NK-92 (cell line): ENCODE measurements around the gene FAM13C.

Experiments
- DNase-seq: peaks from one replicate; lab custom pipeline; 2025; ENCODE audit not compliant: unreplicated experiment; lab: John Stamatoyannopoulos, UW

The FAM13C gene

GRCh38 chr10:59362959-59363381, 621 bp upstream of the FAM13C start:
- DNase-seq = no peak

- DNase-seq = no peak
These were observed 646 bp downstream of the FAM13C start for GRCh38 chr10:59361663-59362143.

- DNase-seq = no peak
These were observed 1.5 kb downstream of the FAM13C start for GRCh38 chr10:59360605-59361405.

DNA sequence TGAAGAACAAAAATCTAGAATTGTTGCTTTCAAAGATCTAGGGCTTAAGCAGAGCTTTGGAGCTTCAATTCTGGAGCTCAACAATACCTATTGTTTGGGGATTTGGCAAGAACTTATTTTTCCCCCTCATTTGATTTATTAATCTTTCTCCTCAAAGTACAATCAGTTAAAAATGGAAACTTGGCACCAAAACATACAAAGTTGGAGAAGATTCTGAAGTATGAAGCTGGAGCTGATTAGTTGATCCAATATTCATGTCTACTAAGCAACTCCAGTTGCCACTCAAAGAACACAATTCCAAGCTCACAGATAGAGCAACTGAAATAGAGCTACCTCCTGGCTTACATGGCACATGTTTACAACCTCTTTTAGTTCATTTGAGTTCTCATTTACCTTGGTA, 3.8 kb downstream of the FAM13C start:
- no peak for DNase-seq

DNA sequence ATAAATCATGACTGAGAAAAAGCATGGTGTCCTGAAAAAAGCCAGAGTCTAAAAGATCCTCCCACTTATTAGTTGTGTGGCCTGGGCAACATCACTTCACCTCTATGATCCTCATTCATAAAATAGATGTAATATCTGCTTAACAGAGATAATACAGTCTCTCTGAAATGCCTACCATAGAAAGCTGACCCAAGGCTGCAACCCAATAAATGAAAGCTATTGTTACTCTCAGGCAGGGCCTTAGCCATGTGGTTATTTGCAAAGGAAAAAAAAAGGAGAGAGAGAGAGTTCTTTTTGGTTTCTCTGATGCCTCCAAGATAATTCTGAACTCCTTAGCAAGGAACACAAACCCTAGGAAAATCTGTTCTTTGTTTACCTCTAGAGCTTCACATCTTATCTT, 7.9 kb downstream of the FAM13C start:
- DNase-seq = no peak

DNA sequence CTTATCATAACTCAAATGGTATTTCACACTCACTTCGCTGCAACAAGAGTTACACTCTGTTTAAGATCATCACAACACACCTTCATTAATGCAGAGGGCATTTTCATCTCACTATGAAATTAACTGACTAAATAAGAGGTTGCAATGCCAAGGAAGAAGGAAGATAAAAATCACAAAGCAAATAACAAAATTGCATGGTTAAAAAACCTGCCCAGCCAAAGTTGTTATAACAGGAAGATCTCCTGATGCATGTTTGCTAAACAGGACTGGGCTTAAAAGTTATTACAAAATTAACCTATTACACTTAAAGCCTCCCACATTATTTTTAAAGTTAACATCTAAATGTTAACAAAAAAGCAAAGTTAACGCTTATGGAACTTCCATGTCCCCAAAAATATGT, 11.8 kb downstream of the FAM13C start:
- DNase-seq = no peak

GRCh38 chr10:59346321-59346720, 16.0 kb downstream of the FAM13C start:
- DNase-seq = no peak

GRCh38 chr10:59342723-59343122, 19.6 kb downstream of the FAM13C start:
- DNase-seq = no peak

DNA sequence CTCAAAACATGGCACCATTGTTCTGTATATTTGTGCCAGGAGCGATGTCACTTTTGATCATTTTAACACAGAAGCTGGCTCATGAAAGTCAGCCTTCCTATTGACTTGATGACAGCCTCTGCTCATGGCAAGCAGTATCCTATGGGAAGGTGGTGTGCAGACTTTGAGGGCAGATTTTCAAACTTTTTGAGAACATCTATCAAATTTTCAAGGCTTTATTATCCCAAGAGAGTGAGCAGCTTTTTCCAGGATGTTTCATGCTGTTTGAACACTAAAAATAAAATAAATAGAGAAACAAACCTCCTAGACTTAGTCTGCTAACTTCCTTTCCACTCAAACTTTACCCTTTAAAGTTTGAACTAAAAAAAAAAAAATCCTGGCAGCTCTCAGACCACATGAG, 20.3 kb downstream of the FAM13C start:
- no peak for DNase-seq

DNA sequence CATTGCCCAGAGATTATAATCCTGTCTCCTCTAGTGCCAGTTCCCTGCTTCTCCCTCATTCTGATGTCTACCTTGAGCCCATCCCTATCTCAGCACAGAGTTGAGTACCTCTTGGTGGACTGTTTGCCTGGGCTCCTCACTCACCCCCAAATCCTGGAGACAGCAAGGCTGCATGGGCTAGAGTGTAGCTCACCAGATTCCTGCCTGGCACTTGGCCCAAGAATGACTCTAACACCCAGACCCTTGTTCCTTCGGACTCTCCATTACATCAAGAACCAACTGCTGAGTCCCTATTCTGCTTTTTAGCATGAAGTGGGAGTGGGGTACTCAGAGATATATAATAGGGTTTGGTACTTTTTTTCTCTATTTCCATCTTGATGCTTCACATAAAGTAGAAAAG, 22.1 kb downstream of the FAM13C start:
- DNase-seq = no peak

DNA sequence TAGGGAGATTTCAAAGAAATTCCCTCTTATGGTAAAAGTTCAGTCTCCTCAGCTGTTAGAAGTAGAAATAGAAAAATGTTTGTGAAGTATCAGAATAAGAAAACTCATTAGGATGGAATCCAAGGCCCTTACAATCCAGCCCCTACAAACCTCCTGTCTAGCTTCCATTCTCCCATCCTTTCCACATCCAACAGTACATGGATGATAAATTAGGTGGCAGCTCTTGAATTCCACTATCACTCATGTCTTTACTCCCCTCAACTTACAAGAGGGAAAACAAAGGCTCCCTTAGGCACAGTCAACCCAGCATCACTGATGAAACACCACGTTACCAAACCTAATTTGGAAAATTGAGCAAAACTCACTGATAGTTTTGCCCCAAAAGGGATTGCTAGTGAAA, 23.0 kb downstream of the FAM13C start:
- no peak for DNase-seq

DNA sequence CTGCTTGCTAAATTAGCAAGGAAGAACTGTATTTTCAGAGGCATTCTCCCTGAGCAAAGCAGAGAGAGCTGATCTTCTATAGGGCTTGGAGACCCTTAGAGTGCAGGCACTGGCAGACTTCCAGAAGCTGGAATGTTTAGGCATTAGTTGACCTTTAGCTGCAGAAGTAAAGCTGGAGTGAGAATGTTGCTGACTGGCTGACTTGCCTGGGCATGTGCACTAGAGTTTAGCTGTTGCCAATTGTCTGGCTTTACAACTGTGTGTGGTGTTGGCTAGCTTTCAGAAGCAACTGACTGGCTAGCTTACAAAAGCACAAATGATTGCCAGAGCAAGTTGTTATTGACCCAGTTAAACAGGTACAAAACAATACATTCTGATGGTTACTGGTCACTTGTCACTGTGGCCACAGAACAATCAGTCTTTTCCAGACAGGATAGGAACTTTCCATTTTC, 25.1 kb downstream of the FAM13C start:
- DNase-seq = no peak

DNA sequence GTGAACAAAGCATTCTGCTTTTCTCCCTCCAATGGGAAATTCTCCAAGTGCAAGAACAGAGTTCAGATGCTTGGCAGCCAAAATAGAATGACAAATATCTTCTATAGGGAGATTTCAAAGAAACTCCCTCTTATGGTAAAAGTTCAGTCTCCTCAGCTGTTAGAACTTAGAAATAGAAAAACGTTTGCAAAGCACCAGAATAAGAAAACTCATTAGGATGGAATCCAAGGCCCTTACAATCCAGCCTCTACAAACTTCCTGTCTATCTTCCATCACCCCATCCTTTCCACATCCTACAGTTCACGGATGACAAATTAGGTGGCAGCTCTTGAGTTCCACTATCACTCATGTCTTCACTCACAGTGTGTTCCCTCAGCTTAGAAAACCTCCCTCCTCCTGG, 25.7 kb downstream of the FAM13C start:
- no peak for DNase-seq

DNA sequence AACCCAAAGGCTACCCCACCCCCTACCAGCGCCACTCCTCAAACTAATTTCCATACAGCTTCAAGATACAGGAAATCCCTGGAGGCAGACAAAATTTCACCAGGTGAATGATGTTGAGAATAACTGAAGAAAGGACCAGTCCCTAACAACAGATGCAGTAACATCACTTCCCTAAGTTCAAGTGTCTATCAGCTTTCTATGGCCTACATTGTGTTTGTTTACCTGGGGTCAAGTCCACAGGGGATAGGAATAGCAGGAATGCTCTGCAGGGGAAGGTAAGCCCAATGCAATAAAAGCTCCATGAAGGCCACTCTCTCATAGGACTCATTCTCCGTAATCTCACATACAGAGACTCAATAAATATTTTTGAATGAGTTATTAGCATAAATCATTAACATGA, 26.9 kb downstream of the FAM13C start:
- no peak for DNase-seq

- DNase-seq = no peak
These were observed 28.6 kb downstream of the FAM13C start for GRCh38 chr10:59333701-59334100.

GRCh38 chr10:59332581-59332980, 29.8 kb downstream of the FAM13C start:
- DNase-seq = no peak

DNA sequence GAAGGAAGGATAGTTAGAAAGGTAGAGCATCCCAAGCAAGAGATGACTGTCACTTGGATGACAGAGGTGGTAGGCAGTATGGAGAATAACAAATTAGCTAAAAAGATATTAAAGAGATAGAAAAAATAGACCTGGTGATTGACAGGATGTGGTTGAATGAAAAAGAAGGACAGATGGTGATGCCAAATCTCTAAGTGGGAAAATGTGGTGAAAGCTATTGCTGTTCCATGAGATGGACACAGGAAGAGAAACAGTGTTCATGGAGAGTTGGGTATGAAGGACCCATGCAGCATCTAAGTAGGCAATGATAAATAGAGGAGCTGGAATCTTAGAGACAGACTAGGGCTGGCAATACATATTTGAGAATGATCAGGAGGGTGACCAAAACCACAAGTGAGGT, 30.7 kb downstream of the FAM13C start:
- no peak for DNase-seq

GRCh38 chr10:59325116-59325515, 37.2 kb downstream of the FAM13C start:
- no peak for DNase-seq

GRCh38 chr10:59324597-59324996, 37.8 kb downstream of the FAM13C start:
- DNase-seq = no peak

GRCh38 chr10:59323831-59324401, 38.4 kb downstream of the FAM13C start:
- DNase-seq = no peak

- DNase-seq = no peak
These were observed 39.3 kb downstream of the FAM13C start for GRCh38 chr10:59323036-59323459.

DNA sequence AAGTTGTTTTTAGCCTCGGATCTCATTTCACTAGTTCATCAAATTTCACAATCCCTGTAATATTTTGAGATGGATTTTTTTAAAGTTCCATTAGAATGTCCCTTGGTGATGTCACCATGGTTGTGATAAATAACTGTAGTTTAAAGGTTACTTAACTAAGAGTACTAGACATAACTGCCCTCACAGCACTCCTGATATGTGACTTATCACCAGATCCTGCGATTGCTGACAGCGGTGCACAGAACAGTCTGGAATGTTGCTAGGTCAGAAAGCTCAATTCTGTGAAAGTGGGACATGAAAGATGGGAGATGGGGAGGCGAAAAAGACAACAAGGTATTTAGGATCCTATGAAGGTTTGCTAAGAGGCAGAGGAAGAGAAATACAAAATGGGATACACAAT, 40.2 kb downstream of the FAM13C start:
- no peak for DNase-seq

GRCh38 chr10:59320355-59320754, 42.0 kb downstream of the FAM13C start:
- no peak for DNase-seq
